ENCODE measurements around the gene SORCS1.

The SORCS1 gene

DNA sequence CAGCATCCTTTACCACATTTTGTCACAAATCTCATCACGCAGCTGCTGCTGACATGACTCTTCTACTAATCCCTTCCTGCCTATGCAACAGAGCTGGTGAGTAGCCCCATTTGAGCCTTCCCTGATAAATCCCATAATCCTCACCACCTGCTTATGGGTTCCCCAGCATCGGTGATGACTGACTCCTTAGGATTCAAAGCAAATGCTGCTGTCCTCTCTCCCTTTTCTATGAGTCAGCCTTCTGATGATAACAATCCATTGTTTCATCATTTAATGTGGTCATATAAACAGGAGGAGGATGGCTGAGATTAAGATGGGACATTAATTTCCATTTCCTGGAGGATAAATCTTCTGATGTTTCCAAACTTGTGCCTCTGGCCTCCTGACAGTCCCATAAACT, 73.4 kb downstream of the SORCS1 start:
- no peaks in the 10 kb centered on the region for H3K27me3 ChIP-seq (ENCODE audit: control insufficient read depth, insufficient read depth, low read length)
- no peak overlapping the region for H3K27ac ChIP-seq
- H3K79me2 ChIP-seq: no peaks in the 10 kb centered on the region
- no peaks in the 10 kb centered on the region for H3K4me1 ChIP-seq
- no peak overlapping the region for H3K9ac ChIP-seq
- no peak overlapping the region for H2AFZ ChIP-seq
- TF ChIP-seq, protein P1, sequence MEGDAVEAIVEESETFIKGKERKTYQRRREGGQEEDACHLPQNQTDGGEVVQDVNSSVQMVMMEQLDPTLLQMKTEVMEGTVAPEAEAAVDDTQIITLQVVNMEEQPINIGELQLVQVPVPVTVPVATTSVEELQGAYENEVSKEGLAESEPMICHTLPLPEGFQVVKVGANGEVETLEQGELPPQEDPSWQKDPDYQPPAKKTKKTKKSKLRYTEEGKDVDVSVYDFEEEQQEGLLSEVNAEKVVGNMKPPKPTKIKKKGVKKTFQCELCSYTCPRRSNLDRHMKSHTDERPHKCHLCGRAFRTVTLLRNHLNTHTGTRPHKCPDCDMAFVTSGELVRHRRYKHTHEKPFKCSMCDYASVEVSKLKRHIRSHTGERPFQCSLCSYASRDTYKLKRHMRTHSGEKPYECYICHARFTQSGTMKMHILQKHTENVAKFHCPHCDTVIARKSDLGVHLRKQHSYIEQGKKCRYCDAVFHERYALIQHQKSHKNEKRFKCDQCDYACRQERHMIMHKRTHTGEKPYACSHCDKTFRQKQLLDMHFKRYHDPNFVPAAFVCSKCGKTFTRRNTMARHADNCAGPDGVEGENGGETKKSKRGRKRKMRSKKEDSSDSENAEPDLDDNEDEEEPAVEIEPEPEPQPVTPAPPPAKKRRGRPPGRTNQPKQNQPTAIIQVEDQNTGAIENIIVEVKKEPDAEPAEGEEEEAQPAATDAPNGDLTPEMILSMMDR (IDR thresholded peaks at IDR 0.05): no peak
- H3K9me3 ChIP-seq (ENCODE audit: control insufficient read depth, low read length): no peaks in the 10 kb centered on the region
- no peak overlapping the region for H3K4me2 ChIP-seq (ENCODE audit: low read length)
- no peak overlapping the region for H3K4me3 ChIP-seq (ENCODE audit: low read depth, low read length)
- H3K36me3 ChIP-seq (ENCODE audit: control insufficient read depth, insufficient read depth, low read length): no peaks in the 10 kb centered on the region

DNA sequence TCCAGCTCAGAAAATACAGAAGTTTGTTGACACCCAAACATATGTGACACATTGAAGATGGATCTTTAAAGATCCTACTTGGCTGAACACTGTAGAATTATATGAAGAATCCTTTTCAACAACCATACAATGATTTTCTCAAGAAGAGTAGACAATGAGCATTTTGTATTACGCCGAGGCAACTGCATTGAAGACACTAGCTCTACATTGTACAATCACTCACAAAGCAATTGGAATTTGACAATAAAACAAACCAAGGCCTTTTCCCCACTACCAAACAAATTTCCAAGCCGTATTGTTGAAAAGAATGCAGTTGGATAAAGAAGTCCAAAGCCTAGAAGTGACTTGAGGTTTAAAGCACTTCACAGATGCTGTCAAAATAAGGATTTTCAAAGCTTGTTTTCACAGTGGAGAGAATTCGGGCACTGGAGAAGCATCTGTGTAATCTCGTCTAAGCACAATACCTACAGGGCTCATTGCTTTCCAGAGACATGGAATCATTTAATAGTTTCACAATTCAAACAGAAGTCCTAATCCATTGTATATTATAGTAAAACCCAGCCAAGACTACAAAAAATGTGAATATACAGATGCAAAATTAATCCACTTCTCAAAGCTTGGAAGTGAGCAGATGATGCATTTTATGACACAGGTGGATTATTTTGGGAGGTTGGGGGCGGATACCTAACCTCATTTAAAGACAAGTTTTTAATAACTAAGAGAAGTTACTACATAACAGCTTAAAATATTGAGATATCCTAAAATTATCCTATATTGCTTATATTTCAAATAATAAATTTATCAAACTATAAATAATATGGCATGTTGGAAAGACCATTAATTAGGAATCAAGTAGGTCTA, 78.6 kb downstream of the SORCS1 start:
- H3K4me2 ChIP-seq (ENCODE audit: low read length): no peak overlapping the region
- H2AFZ ChIP-seq: no peak overlapping the region
- H3K9ac ChIP-seq: no peak overlapping the region
- no peaks in the 10 kb centered on the region for H3K79me2 ChIP-seq
- no peak overlapping the region for H3K4me3 ChIP-seq (ENCODE audit: low read depth, low read length)
- no peaks in the 10 kb centered on the region for H3K27me3 ChIP-seq (ENCODE audit: control insufficient read depth, insufficient read depth, low read length)
- no peak overlapping the region for H3K27ac ChIP-seq
- TF ChIP-seq, protein P1 (IDR thresholded peaks at IDR 0.05): no peak
- no peaks in the 10 kb centered on the region for H3K36me3 ChIP-seq (ENCODE audit: control insufficient read depth, insufficient read depth, low read length)
- H3K4me1 ChIP-seq: no peaks in the 10 kb centered on the region
- H3K9me3 ChIP-seq (ENCODE audit: control insufficient read depth, low read length): no peaks in the 10 kb centered on the region

DNA sequence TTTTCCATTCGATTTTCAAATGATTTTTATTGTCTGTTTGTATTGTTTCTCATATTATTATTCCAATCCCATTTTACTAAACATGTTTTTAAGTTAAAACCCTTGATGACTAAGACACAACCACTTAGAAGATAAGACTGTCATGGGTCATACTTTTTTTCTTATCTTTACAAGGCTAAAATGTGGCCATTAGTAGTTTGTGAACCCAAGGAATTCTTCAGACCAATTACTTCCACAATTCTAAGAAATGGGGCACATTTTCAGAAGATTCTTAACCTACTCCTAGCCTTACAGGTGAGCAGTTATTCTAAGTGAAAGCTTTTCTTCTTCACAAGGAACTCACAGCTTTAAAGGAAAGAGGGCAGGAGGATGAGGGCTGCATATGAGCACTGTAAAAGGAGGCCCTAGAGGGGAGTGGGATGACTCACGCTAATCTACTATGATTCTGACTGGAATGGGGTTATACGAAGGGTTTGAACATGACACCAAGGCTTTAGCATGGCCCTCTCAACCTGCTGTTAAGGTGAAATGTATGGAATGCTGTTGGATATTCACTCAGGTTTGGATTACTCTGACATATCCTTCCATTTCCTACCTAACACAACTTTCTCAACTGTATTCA, 81.0 kb downstream of the SORCS1 start:
- H2AFZ ChIP-seq: no peak overlapping the region
- H3K27me3 ChIP-seq (ENCODE audit: control insufficient read depth, insufficient read depth, low read length): no peaks in the 10 kb centered on the region
- H3K4me3 ChIP-seq (ENCODE audit: low read depth, low read length): no peak overlapping the region
- TF ChIP-seq, protein P1 (IDR thresholded peaks at IDR 0.05): no peak
- no peak overlapping the region for H3K9ac ChIP-seq
- no peaks in the 10 kb centered on the region for H3K9me3 ChIP-seq (ENCODE audit: control insufficient read depth, low read length)
- H3K27ac ChIP-seq: no peak overlapping the region
- H3K4me1 ChIP-seq: no peaks in the 10 kb centered on the region
- H3K36me3 ChIP-seq (ENCODE audit: control insufficient read depth, insufficient read depth, low read length): no peaks in the 10 kb centered on the region
- no peak overlapping the region for H3K4me2 ChIP-seq (ENCODE audit: low read length)
- H3K79me2 ChIP-seq: no peaks in the 10 kb centered on the region

DNA sequence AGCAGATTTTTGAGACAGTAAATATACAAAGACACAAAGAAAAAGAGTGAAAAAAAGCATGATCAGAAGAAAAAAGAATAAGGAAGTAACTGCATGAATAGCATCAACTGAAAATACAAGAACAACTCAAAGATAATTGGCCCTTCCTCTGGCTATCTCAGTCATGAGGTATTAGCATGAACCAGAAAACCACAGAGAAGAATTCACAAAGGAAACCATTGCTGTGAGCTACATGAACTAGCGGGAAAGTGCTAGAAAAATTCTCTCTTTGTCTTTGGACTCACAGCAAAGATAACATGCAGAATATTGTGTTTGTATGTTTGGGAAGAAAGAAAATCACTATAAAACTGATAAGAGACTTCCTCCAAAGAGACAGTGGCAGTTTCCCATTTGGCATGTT, 82.9 kb downstream of the SORCS1 start:
- H3K4me3 ChIP-seq (ENCODE audit: low read depth, low read length): no peak overlapping the region
- TF ChIP-seq, protein P1 (IDR thresholded peaks at IDR 0.05): no peak
- no peak overlapping the region for H3K9ac ChIP-seq
- no peak overlapping the region for H2AFZ ChIP-seq
- H3K27me3 ChIP-seq (ENCODE audit: control insufficient read depth, insufficient read depth, low read length): no peaks in the 10 kb centered on the region
- no peaks in the 10 kb centered on the region for H3K4me1 ChIP-seq
- H3K4me2 ChIP-seq (ENCODE audit: low read length): no peak overlapping the region
- no peaks in the 10 kb centered on the region for H3K9me3 ChIP-seq (ENCODE audit: control insufficient read depth, low read length)
- no peaks in the 10 kb centered on the region for H3K36me3 ChIP-seq (ENCODE audit: control insufficient read depth, insufficient read depth, low read length)
- no peak overlapping the region for H3K27ac ChIP-seq
- H3K79me2 ChIP-seq: no peaks in the 10 kb centered on the region
